Activated CD8-positive, alpha-beta T cell treated with anti-CD3 and anti-CD28 coated beads for 36 hours (primary cell): Measurements from ENCODE around the gene VPS13C. TPM values are rescaled to one million over a fixed set of nuclear protein-coding genes. Genes with fewer than 3 reads are reported as not detected.

Experiments
- ATAC-seq: fragments of 200-7000 bp; cut with Tn5 transposase; one replicate; pipeline ENCODE4 v1.10.0; 2021; ENCODE audit warnings: mild to moderate bottlenecking, moderate library complexity
- CTCF ChIA-PET: fragments of 350-600 bp; sonication (Branson Sonifier 250); formaldehyde crosslinking; loops from one replicate; lab custom pipeline; 2021; ENCODE audit warnings: antibody characterized with exemption; lab: Charles Lee
- POLR2A ChIA-PET: fragments of 350-600 bp; sonication (Branson Sonifier 250); formaldehyde crosslinking; loops from one replicate; lab custom pipeline; 2021; ENCODE audit warnings: antibody characterized with exemption; lab: Charles Lee
- DNase-seq: peaks from one replicate; pipeline ENCODE4 v3.0.0-alpha.2; 2020
- H3K27ac Mint-ChIP-seq: one replicate; pipeline ENCODE4 v1.8.0; 2021; ENCODE audit warnings: mild to moderate bottlenecking, mixed read lengths
- H3K27me3 Mint-ChIP-seq: one replicate; pipeline ENCODE4 v1.8.0; 2021; ENCODE audit warnings: mixed read lengths
- H3K36me3 Mint-ChIP-seq: one replicate; pipeline ENCODE4 v1.8.0; 2021; ENCODE audit warnings: low read depth, mixed read lengths
- H3K4me1 Mint-ChIP-seq: one replicate; pipeline ENCODE4 v1.8.0; 2021; ENCODE audit warnings: low read depth, mixed read lengths
- H3K4me3 Mint-ChIP-seq: one replicate; pipeline ENCODE4 v1.8.0; 2021; ENCODE audit warnings: mild to moderate bottlenecking, moderate library complexity, mixed read lengths
- H3K9me3 Mint-ChIP-seq: one replicate; pipeline ENCODE4 v1.8.0; 2021; ENCODE audit warnings: mixed read lengths
- intact Hi-C: fragments of 100-400 bp; cut with micrococcal nuclease; formaldehyde crosslinking; loops from one replicate; pipeline ENCODE4 v1.10.0; 2022
- total RNA-seq, 2 experiments: library from RNA; stranded (reverse); gene quantifications; one replicate each; pipeline ENCODE4 v1.2.3, GENCODE V29; 2021
- TF ChIP-seq, protein P1 (sequence below): fragments of 200-600 bp; IDR thresholded peaks from one replicate; pipeline ENCODE4 v1.8.0; 2022; ENCODE audit warnings: antibody characterized with exemption, mild to moderate bottlenecking

VPS13C gene
- total RNA-seq, 2 experiments from 2014 or later: 41.4 to 45.9 TPM

DNA sequence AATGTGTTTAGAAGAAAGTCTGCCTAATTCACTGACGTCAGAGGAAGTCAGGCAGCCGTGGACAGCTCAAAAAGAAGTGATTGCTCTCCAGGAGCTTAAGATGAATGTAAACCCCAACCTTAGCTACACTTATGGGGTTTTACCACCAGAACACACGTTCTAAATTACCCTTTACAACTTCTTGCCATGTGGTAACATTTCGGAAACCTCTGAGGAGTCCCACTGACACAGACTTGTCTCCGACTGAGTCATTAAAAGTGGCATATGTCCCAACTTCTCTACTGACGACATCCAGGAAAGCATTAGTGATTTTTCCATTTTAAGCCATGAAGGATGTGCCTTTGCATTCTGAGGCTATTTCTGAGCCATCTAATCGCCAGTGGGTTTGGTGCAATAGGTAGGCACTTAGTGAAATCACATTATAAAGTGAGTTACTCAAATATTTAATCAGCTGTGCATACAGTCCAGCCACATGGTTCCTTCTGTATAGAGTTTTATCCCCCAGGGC lies 38.9 kb upstream of the VPS13C start:
- Mint-ChIP-seq H3K4me3 (no peak overlapping the region), H3K9me3 (no peaks in the 10 kb centered on the region), H3K27me3 (peaks cover 12% of the 10 kb centered on the region), H3K36me3 (no peaks in the 10 kb centered on the region), H3K27ac (no peak overlapping the region), H3K4me1 (no peaks in the 10 kb centered on the region)
- POLR2A ChIA-PET: interaction anchor here (1.1 kb wide), 1 partner anchor 11 kb away, joined by 5 read pairs; no protein-coding TSS in a partner anchor
- TF ChIP-seq, protein P1, sequence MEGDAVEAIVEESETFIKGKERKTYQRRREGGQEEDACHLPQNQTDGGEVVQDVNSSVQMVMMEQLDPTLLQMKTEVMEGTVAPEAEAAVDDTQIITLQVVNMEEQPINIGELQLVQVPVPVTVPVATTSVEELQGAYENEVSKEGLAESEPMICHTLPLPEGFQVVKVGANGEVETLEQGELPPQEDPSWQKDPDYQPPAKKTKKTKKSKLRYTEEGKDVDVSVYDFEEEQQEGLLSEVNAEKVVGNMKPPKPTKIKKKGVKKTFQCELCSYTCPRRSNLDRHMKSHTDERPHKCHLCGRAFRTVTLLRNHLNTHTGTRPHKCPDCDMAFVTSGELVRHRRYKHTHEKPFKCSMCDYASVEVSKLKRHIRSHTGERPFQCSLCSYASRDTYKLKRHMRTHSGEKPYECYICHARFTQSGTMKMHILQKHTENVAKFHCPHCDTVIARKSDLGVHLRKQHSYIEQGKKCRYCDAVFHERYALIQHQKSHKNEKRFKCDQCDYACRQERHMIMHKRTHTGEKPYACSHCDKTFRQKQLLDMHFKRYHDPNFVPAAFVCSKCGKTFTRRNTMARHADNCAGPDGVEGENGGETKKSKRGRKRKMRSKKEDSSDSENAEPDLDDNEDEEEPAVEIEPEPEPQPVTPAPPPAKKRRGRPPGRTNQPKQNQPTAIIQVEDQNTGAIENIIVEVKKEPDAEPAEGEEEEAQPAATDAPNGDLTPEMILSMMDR: no peak
- intact Hi-C loops: no loop called here
- CTCF ChIA-PET: interaction anchor here (1.0 to 1.7 kb wide), 3 partner anchors 11 to 43 kb away, joined by 3 to 4 read pairs (median 4); no protein-coding TSS in a partner anchor
- no peak for DNase-seq
- ATAC-seq: no peak

DNA sequence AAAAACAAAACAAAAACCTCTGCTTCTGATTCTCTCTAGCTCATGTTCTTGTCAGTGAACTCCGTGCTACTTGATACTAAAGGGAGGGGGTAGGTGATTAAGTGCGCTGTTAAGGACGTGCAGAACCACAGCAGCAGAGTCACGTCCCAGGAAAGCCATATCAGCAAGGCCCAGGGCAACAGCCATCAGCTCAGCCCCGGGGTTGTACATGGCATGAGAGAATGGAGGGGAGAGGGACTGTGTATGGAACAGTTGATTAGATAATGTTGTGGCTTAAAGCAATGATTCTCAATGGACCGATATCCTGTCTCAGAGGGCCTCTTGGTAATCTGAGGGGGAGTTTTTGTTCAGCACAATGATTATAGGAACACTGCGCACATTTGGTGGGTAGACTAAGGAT lies 34.1 kb upstream of the VPS13C start:
- CTCF ChIA-PET: no interaction called here
- H3K36me3 Mint-ChIP-seq: no peaks in the 10 kb centered on the region
- no peak overlapping the region for H3K27ac Mint-ChIP-seq
- H3K4me1 Mint-ChIP-seq: no peaks in the 10 kb centered on the region
- H3K27me3 Mint-ChIP-seq: peaks cover 9% of the 10 kb centered on the region
- H3K4me3 Mint-ChIP-seq: no peak overlapping the region
- POLR2A ChIA-PET: no interaction called here
- no peaks in the 10 kb centered on the region for H3K9me3 Mint-ChIP-seq
- intact Hi-C loops: no loop called here
- TF ChIP-seq, protein P1: no peak
- DNase-seq (no peak), ATAC-seq (no peak)

DNA sequence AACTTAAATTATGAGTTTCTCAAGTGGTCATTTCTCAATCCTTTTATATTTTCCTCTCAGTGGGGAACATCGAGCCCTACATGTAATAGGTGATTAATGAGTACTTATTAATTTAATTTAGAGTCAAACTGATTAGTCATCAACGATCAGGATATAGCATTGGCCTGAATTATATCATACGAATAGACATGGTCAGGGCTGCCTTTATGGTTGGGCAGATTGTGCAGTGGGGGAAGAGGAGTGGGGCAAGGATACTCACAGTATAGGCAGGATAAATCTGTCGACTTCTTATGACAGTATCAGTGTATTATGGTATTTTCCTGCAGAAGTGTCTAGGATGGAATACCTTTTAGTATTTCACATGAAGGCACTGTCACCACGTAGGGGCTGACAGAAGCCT lies 33.6 kb upstream of the VPS13C start:
- H3K9me3 Mint-ChIP-seq: no peaks in the 10 kb centered on the region
- intact Hi-C loops: no loop called here
- POLR2A ChIA-PET: no interaction called here
- DNase-seq (no peak), ATAC-seq (no peak)
- TF ChIP-seq, protein P1: no peak
- no peaks in the 10 kb centered on the region for H3K4me1 Mint-ChIP-seq
- H3K4me3 Mint-ChIP-seq: no peak overlapping the region
- CTCF ChIA-PET: no interaction called here
- H3K27me3 Mint-ChIP-seq: peaks cover 5% of the 10 kb centered on the region
- no peaks in the 10 kb centered on the region for H3K36me3 Mint-ChIP-seq
- no peak overlapping the region for H3K27ac Mint-ChIP-seq

DNA sequence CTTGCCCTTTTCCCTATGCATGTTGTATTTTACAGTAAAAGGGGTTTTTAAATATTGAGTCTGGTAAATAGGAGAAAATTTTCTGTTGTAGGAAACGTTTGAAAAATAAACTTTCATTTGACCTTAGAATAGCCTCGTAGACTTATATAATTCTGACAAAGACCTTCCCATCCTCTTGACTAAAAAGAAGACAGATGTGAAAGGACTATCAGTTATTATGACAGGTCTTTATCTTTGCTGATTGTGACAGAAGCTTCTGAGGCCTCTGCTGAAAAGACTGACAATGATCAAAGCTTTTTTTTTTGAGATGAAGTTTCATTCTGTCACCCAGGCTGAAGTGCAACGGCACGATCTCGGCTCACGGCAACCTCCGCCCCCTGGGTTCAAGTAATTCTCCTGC lies 30.7 kb upstream of the VPS13C start:
- ChIA-PET POLR2A (no interaction called here), CTCF (interaction anchor here (0.7 kb wide), 1 partner anchor 16 kb away, joined by 3 read pairs; no protein-coding TSS in a partner anchor)
- Mint-ChIP-seq H3K27me3 (peaks cover 3% of the 10 kb centered on the region), H3K4me1 (no peaks in the 10 kb centered on the region), H3K4me3 (no peak overlapping the region), H3K36me3 (no peaks in the 10 kb centered on the region), H3K27ac (no peak overlapping the region), H3K9me3 (no peaks in the 10 kb centered on the region)
- TF ChIP-seq, protein P1: no peak
- intact Hi-C loops: no loop called here
- ATAC-seq: no peak
- no peak for DNase-seq

DNA sequence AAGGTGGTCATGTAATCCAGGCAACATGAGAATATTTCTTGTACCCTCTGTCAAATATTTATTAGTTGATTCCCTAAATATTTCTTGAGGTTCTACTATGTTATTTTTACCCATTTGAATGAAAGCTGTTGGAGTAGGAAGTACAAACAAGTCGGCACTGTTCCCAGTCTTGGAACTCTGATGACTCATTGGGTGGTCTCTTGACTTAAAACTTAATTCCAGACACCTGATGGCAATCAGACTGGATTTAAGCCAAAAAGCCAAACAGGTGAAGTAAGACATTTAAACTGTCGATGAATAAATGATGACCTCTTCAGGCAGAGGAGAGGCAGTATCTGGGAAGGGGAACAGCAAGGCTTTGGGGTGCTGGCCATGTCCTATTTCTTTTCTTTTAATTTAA lies 29.4 kb upstream of the VPS13C start:
- intact Hi-C loops: no loop called here
- Mint-ChIP-seq H3K9me3 (no peaks in the 10 kb centered on the region), H3K36me3 (no peaks in the 10 kb centered on the region), H3K4me1 (no peaks in the 10 kb centered on the region), H3K27ac (no peak overlapping the region), H3K27me3 (peaks cover 3% of the 10 kb centered on the region), H3K4me3 (no peak overlapping the region)
- no peak for DNase-seq
- POLR2A ChIA-PET: interaction anchor here (1.1 kb wide), 1 partner anchor 29 kb away, joined by 3 read pairs; the partner anchor contains the start of gene VPS13C
- CTCF ChIA-PET: interaction anchor here (1.0 to 1.8 kb wide), 2 partner anchors 17 to 70 kb away, joined by 3 to 9 read pairs; no protein-coding TSS in a partner anchor
- TF ChIP-seq, protein P1: no peak
- no peak for ATAC-seq
